Activated CD4-positive, CD25-positive, alpha-beta regulatory T cell (primary cell): ENCODE measurements around the gene DYRK4.
A peak's percentile ranks its signal among the peaks of the same experiment; 100 is the strongest.
"Not testable (repeated sequence)": the region's sequence is repeated elsewhere in the genome, so short reads cannot be mapped to it uniquely, and the experiment has no call there.

Experiments
- DNase-seq, 4 experiments: peaks; one replicate each; lab custom pipeline; 2025; lab: John Stamatoyannopoulos, UW

The DYRK4 gene

GRCh38 chr12:4562034-4562657 is at the start of gene DYRK4:
TSS of gene DYRK4 (plus strand) at chr12:4562208. CDS start at chr12:4562246, 38 bp downstream.
- no peak for DNase-seq

GRCh38 chr12:4518106-4518728 is 43.8 kb upstream of the DYRK4 start:
- DNase-seq, result no peak

GRCh38 chr12:4523443-4523842 is 38.6 kb upstream of the DYRK4 start:
- not testable (repeated sequence) for DNase-seq

- DNase-seq, result no peak
These were observed 35.0 kb upstream of the DYRK4 start for GRCh38 chr12:4526923-4527546.

GRCh38 chr12:4530160-4530559 is 31.8 kb upstream of the DYRK4 start:
- no peak for DNase-seq

GRCh38 chr12:4530982-4531586 is 30.9 kb upstream of the DYRK4 start:
- no peak for DNase-seq

GRCh38 chr12:4535092-4535491 is 26.9 kb upstream of the DYRK4 start:
- DNase-seq, result no peak

GRCh38 chr12:4535871-4536270 is 26.1 kb upstream of the DYRK4 start:
- DNase-seq, result no peak

- DNase-seq, result peak; percentile 85 to 90 (median 88)
These were observed 23.5 kb upstream of the DYRK4 start, which contains the start of gene RAD51AP1 for GRCh38 chr12:4538207-4539160. TSS of gene RAD51AP1 (plus strand) at chr12:4538890. CDS start at chr12:4538940, 50 bp downstream.

GRCh38 chr12:4539167-4539870 is 22.7 kb upstream of the DYRK4 start:
- DNase-seq, result no peak

- DNase-seq, result no peak
These were observed 21.8 kb upstream of the DYRK4 start for GRCh38 chr12:4540170-4540569.

- no peak for DNase-seq
These were observed 21.4 kb upstream of the DYRK4 start for GRCh38 chr12:4540638-4541037.

- no peak for DNase-seq
These were observed 16.8 kb upstream of the DYRK4 start for GRCh38 chr12:4545195-4545594.

GRCh38 chr12:4552191-4552590 is 9.8 kb upstream of the DYRK4 start:
- DNase-seq, result no peak

- DNase-seq, result no peak
These were observed 8.1 kb upstream of the DYRK4 start for GRCh38 chr12:4553943-4554342.

- no peak for DNase-seq
These were observed 6.2 kb upstream of the DYRK4 start for GRCh38 chr12:4555804-4556203.

GRCh38 chr12:4556735-4557530 is 5.1 kb upstream of the DYRK4 start:
- no peak for DNase-seq

- DNase-seq, result no peak
These were observed 4.4 kb upstream of the DYRK4 start for GRCh38 chr12:4557586-4557985.

GRCh38 chr12:4558171-4558570 is 3.8 kb upstream of the DYRK4 start:
- no peak for DNase-seq

GRCh38 chr12:4563336-4563735 is 1.3 kb downstream of the DYRK4 start:
- DNase-seq, result no peak
